ENCODE measurements around the gene MAP1S. TPM values are rescaled to one million over a fixed set of nuclear protein-coding genes. Genes with fewer than 3 reads are reported as not detected.

The MAP1S gene
- total and polyA plus RNA-seq, 2 of the 13 experiments (the other 11 are each of a cell fraction or from before 2014, with no cell fraction given), result 3.8 to 7.3 TPM

DNA sequence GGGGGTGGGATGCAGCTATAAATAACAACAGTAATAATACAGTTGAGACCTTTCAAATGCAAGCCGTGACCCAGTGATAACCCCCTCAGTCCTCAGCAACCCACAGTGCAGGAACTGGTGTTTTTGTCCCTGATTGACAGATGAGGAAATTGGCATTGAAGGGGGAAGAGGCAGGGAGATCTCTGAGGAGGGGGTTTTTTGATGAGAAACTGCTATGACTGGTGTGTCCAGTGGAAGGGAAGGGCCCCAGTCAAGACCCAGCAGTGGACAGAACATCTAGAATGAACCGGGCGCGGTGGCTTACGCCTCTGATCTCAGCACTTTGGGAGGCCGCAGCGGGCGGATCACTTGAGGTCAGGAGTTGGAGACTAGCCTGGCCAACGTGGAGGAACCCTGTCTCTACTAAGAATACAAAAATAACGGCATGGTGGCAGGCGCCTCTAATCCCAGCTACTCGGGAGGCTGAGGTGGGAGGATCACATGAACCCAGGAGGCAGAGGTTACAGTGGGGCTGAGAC is 1.9 kb downstream of the MAP1S start:
- Histone ChIP-seq H3K36me3 (replicated peaks in 1 of 2; ENCODE audit: control insufficient read depth in 1 of 2, insufficient read depth in 2 of 2, low read length in 2 of 2) (peaks cover 10 to 22% of the 10 kb centered on the region in 2 experiments; a peak in 4 of 5 replicates), H3K4me2 (ENCODE audit: low read depth, low read length) (peak overlapping the region; percentile 99; the same call in 1 of the 2 replicates), H3K9me3 (ENCODE audit: low read length) (no peaks in the 10 kb centered on the region), H3K27ac (ENCODE audit: extremely low read length, insufficient read depth, low read length) (no peak overlapping the region), H2AFZ (ENCODE audit: low read length) (no peak overlapping the region), H4K20me1 (ENCODE audit: insufficient read depth, low read length) (peaks cover 11% of the 10 kb centered on the region; the same call in 1 of the 2 replicates), H3K4me1 (ENCODE audit: insufficient read depth, low read length) (peaks cover 37% of the 10 kb centered on the region), H3K4me3 (replicated peaks in 1 of 3; ENCODE audit: insufficient read depth in 1 of 3, low read depth in 2 of 3, low read length in 3 of 3) (0 out of 6 replicates have a peak overlapping the region, but pooled peaks of 1 of the 3 experiments have one; percentile 89), H3K9ac (ENCODE audit: insufficient read depth, low read depth, low read length) (peak overlapping the region; percentile 82; the same call in 1 of the 2 replicates), H3K79me2 (ENCODE audit: insufficient read depth, low read length) (peaks cover 19% of the 10 kb centered on the region), H3K27me3 (ENCODE audit: control insufficient read depth in 1 of 2, insufficient read depth in 2 of 2, low read length in 2 of 2) (no peaks in the 10 kb centered on the region; a peak in 1 of 5 replicates)
- POLR2A ChIA-PET, result no interaction called here
- FAIRE-seq (no peak), ATAC-seq (no peak), DNase-seq (ENCODE audit: low spot score) (no peak)
- TF ChIP-seq KLF12 (CRISPR knock-in tag; IDR thresholded peaks at IDR 0.05; ENCODE audit: borderline replicate concordance), result no peak
- TF ChIP-seq, protein P1, sequence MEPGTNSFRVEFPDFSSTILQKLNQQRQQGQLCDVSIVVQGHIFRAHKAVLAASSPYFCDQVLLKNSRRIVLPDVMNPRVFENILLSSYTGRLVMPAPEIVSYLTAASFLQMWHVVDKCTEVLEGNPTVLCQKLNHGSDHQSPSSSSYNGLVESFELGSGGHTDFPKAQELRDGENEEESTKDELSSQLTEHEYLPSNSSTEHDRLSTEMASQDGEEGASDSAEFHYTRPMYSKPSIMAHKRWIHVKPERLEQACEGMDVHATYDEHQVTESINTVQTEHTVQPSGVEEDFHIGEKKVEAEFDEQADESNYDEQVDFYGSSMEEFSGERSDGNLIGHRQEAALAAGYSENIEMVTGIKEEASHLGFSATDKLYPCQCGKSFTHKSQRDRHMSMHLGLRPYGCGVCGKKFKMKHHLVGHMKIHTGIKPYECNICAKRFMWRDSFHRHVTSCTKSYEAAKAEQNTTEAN (CRISPR knock-in tag; conservative IDR thresholded peaks at IDR 0.05), result no peak
- no peak for TF ChIP-seq CBX1 (IDR thresholded peaks at IDR 0.05; ENCODE audit: low read depth)
- TF ChIP-seq, protein P2, sequence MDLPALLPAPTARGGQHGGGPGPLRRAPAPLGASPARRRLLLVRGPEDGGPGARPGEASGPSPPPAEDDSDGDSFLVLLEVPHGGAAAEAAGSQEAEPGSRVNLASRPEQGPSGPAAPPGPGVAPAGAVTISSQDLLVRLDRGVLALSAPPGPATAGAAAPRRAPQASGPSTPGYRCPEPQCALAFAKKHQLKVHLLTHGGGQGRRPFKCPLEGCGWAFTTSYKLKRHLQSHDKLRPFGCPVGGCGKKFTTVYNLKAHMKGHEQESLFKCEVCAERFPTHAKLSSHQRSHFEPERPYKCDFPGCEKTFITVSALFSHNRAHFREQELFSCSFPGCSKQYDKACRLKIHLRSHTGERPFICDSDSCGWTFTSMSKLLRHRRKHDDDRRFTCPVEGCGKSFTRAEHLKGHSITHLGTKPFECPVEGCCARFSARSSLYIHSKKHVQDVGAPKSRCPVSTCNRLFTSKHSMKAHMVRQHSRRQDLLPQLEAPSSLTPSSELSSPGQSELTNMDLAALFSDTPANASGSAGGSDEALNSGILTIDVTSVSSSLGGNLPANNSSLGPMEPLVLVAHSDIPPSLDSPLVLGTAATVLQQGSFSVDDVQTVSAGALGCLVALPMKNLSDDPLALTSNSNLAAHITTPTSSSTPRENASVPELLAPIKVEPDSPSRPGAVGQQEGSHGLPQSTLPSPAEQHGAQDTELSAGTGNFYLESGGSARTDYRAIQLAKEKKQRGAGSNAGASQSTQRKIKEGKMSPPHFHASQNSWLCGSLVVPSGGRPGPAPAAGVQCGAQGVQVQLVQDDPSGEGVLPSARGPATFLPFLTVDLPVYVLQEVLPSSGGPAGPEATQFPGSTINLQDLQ (CRISPR knock-in tag; IDR thresholded peaks at IDR 0.05), result no peak
- TF ChIP-seq ZNF629 (CRISPR knock-in tag; conservative IDR thresholded peaks at IDR 0.05), result no peak
- no peak for TF ChIP-seq ZFP1 (CRISPR knock-in tag; IDR thresholded peaks at IDR 0.05)
- TF ChIP-seq, protein P3, sequence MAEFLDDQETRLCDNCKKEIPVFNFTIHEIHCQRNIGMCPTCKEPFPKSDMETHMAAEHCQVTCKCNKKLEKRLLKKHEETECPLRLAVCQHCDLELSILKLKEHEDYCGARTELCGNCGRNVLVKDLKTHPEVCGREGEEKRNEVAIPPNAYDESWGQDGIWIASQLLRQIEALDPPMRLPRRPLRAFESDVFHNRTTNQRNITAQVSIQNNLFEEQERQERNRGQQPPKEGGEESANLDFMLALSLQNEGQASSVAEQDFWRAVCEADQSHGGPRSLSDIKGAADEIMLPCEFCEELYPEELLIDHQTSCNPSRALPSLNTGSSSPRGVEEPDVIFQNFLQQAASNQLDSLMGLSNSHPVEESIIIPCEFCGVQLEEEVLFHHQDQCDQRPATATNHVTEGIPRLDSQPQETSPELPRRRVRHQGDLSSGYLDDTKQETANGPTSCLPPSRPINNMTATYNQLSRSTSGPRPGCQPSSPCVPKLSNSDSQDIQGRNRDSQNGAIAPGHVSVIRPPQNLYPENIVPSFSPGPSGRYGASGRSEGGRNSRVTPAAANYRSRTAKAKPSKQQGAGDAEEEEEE (CRISPR knock-in tag; IDR thresholded peaks at IDR 0.05; ENCODE audit: borderline replicate concordance), result no peak
- intact Hi-C loops (cut with micrococcal nuclease; ENCODE audit: unreplicated experiment), result no loop called here
- 94% methylated on average over 12 of the region's 12 CpGs for WGBS (ENCODE audit: low lambda C conversion rate)
- in situ Hi-C loops (cut with HindIII; ENCODE audit: extremely low pct_ligation_motif_present, low pct_unique_long_range_greater_than_20kb), result no loop called here
- no TSS peak for BruUV-seq (replicated peaks)
- CTCF ChIA-PET (ENCODE audit: low intra/inter-chr PET ratio, low total read pairs), result no interaction called here
